ENCODE data around the gene NFKBIB.

NFKBIB gene

GRCh38 chr19:38907227-38907626 is 7.5 kb downstream of the NFKBIB start:
- Histone ChIP-seq H3K4me1 (ENCODE audit: control insufficient read depth, insufficient read depth, low read length, poor library complexity, severe bottlenecking) (no peaks in the 10 kb centered on the region), H3K9me3 (ENCODE audit: control insufficient read depth, low read length) (no peaks in the 10 kb centered on the region), H3K4me3 (ENCODE audit: extremely low read depth, insufficient read depth, low read length, poor library complexity, severe bottlenecking) (no peak overlapping the region), H3K36me3 (ENCODE audit: control insufficient read depth, insufficient read depth, low read length) (peaks cover 22% of the 10 kb centered on the region), H3K27ac (ENCODE audit: low read depth, low read length, severe bottlenecking) (no peak overlapping the region)
- 96% methylated on average over 27 to 29 of the region's 29 CpGs for WGBS, 2 experiments (ENCODE audit: insufficient coverage in 2 of 2)

- WGBS, 2 experiments (ENCODE audit: insufficient coverage in 2 of 2) = 97 to 100% methylated on average over 12 of the region's 12 CpGs
- Histone ChIP-seq H3K27ac (ENCODE audit: low read depth, low read length, severe bottlenecking) (no peak overlapping the region), H3K36me3 (ENCODE audit: control insufficient read depth, insufficient read depth, low read length) (peaks cover 22% of the 10 kb centered on the region), H3K4me3 (ENCODE audit: extremely low read depth, insufficient read depth, low read length, poor library complexity, severe bottlenecking) (no peak overlapping the region), H3K4me1 (ENCODE audit: control insufficient read depth, insufficient read depth, low read length, poor library complexity, severe bottlenecking) (no peaks in the 10 kb centered on the region), H3K9me3 (ENCODE audit: control insufficient read depth, low read length) (no peaks in the 10 kb centered on the region)
Observed at GRCh38 chr19:38907670-38908069, 7.9 kb downstream of the NFKBIB start.

GRCh38 chr19:38908911-38909310 is 9.1 kb downstream of the NFKBIB start:
- Histone ChIP-seq H3K4me1 (ENCODE audit: control insufficient read depth, insufficient read depth, low read length, poor library complexity, severe bottlenecking) (no peaks in the 10 kb centered on the region), H3K27ac (ENCODE audit: low read depth, low read length, severe bottlenecking) (no peak overlapping the region), H3K4me3 (ENCODE audit: extremely low read depth, insufficient read depth, low read length, poor library complexity, severe bottlenecking) (no peak overlapping the region), H3K36me3 (ENCODE audit: control insufficient read depth, insufficient read depth, low read length) (peaks cover 22% of the 10 kb centered on the region), H3K9me3 (ENCODE audit: control insufficient read depth, low read length) (no peaks in the 10 kb centered on the region)
- WGBS, 2 experiments (ENCODE audit: insufficient coverage in 2 of 2) = 81 to 92% methylated on average over 3 to 7 of the region's 10 CpGs

- Histone ChIP-seq H3K27ac (ENCODE audit: low read depth, low read length, severe bottlenecking) (no peak overlapping the region), H3K9me3 (ENCODE audit: control insufficient read depth, low read length) (no peaks in the 10 kb centered on the region), H3K4me1 (ENCODE audit: control insufficient read depth, insufficient read depth, low read length, poor library complexity, severe bottlenecking) (no peaks in the 10 kb centered on the region), H3K4me3 (ENCODE audit: extremely low read depth, insufficient read depth, low read length, poor library complexity, severe bottlenecking) (no peak overlapping the region), H3K36me3 (ENCODE audit: control insufficient read depth, insufficient read depth, low read length) (peaks cover 22% of the 10 kb centered on the region)
- WGBS, 2 experiments (ENCODE audit: insufficient coverage in 2 of 2) = 95 to 99% methylated on average over 3 to 7 of the region's 12 CpGs
Observed at GRCh38 chr19:38910488-38910887, 10.7 kb downstream of the NFKBIB start.

- Histone ChIP-seq H3K27ac (ENCODE audit: low read depth, low read length, severe bottlenecking) (no peak overlapping the region), H3K9me3 (ENCODE audit: control insufficient read depth, low read length) (no peaks in the 10 kb centered on the region), H3K4me3 (ENCODE audit: extremely low read depth, insufficient read depth, low read length, poor library complexity, severe bottlenecking) (no peak overlapping the region), H3K36me3 (ENCODE audit: control insufficient read depth, insufficient read depth, low read length) (peaks cover 14% of the 10 kb centered on the region), H3K4me1 (ENCODE audit: control insufficient read depth, insufficient read depth, low read length, poor library complexity, severe bottlenecking) (no peaks in the 10 kb centered on the region)
- WGBS, 2 experiments (ENCODE audit: insufficient coverage in 2 of 2) = 95 to 98% methylated on average over 4 to 7 of the region's 16 CpGs
Observed at GRCh38 chr19:38911388-38912001, 11.7 kb downstream of the NFKBIB start.

- no peak overlapping the region for H3K4me3 ChIP-seq (ENCODE audit: extremely low read depth, insufficient read depth, low read length, poor library complexity, severe bottlenecking)
- H3K27ac ChIP-seq (ENCODE audit: low read depth, low read length, severe bottlenecking) = no peak overlapping the region
- H3K9me3 ChIP-seq (ENCODE audit: control insufficient read depth, low read length) = no peaks in the 10 kb centered on the region
- H3K36me3 ChIP-seq (ENCODE audit: control insufficient read depth, insufficient read depth, low read length) = peaks cover under 1% of the 10 kb centered on the region
- H3K4me1 ChIP-seq (ENCODE audit: control insufficient read depth, insufficient read depth, low read length, poor library complexity, severe bottlenecking) = no peaks in the 10 kb centered on the region
- 87 to 93% methylated on average over 9 to 12 of the region's 12 CpGs for WGBS, 2 experiments (ENCODE audit: insufficient coverage in 2 of 2)
Observed at GRCh38 chr19:38912600-38913514, 13.1 kb downstream of the NFKBIB start.

- 87 to 96% methylated on average over 7 to 8 of the region's 8 CpGs for WGBS, 2 experiments (ENCODE audit: insufficient coverage in 2 of 2)
- H3K9me3 ChIP-seq (ENCODE audit: control insufficient read depth, low read length) = no peaks in the 10 kb centered on the region
- no peak overlapping the region for H3K27ac ChIP-seq (ENCODE audit: low read depth, low read length, severe bottlenecking)
Observed at GRCh38 chr19:38913958-38914357, 14.2 kb downstream of the NFKBIB start.

GRCh38 chr19:38915329-38916321 is 15.9 kb downstream of the NFKBIB start:
- H3K4me3 ChIP-seq (ENCODE audit: extremely low read depth, insufficient read depth, low read length, poor library complexity, severe bottlenecking) = no peak overlapping the region
- H3K4me1 ChIP-seq (ENCODE audit: control insufficient read depth, insufficient read depth, low read length, poor library complexity, severe bottlenecking) = no peaks in the 10 kb centered on the region
- H3K27ac ChIP-seq (ENCODE audit: low read depth, low read length, severe bottlenecking) = no peak overlapping the region
- H3K9me3 ChIP-seq (ENCODE audit: control insufficient read depth, low read length) = no peaks in the 10 kb centered on the region
- WGBS, 2 experiments (ENCODE audit: insufficient coverage in 2 of 2) = 94 to 96% methylated on average over 35 to 43 of the region's 44 CpGs
- H3K36me3 ChIP-seq (ENCODE audit: control insufficient read depth, insufficient read depth, low read length) = no peaks in the 10 kb centered on the region

More at GRCh38 chr19:38913958-38914357, 14.2 kb downstream of the NFKBIB start:
- Histone ChIP-seq H3K4me1 (ENCODE audit: control insufficient read depth, insufficient read depth, low read length, poor library complexity, severe bottlenecking) (no peaks in the 10 kb centered on the region), H3K4me3 (ENCODE audit: extremely low read depth, insufficient read depth, low read length, poor library complexity, severe bottlenecking) (no peak overlapping the region), H3K36me3 (ENCODE audit: control insufficient read depth, insufficient read depth, low read length) (no peaks in the 10 kb centered on the region)

GRCh38 chr19:38917516-38917915 is 17.7 kb downstream of the NFKBIB start:
- Histone ChIP-seq H3K27ac (ENCODE audit: low read depth, low read length, severe bottlenecking) (no peak overlapping the region), H3K36me3 (ENCODE audit: control insufficient read depth, insufficient read depth, low read length) (peaks cover 12% of the 10 kb centered on the region), H3K9me3 (ENCODE audit: control insufficient read depth, low read length) (no peaks in the 10 kb centered on the region), H3K4me1 (ENCODE audit: control insufficient read depth, insufficient read depth, low read length, poor library complexity, severe bottlenecking) (no peaks in the 10 kb centered on the region), H3K4me3 (ENCODE audit: extremely low read depth, insufficient read depth, low read length, poor library complexity, severe bottlenecking) (no peak overlapping the region)
- 94 to 98% methylated on average over 3 to 7 of the region's 9 CpGs for WGBS, 2 experiments (ENCODE audit: insufficient coverage in 2 of 2)

- H3K9me3 ChIP-seq (ENCODE audit: control insufficient read depth, low read length) = no peaks in the 10 kb centered on the region
- WGBS, 2 experiments (ENCODE audit: insufficient coverage in 2 of 2) = 93 to 94% methylated on average over 8 to 10 of the region's 13 CpGs
- H3K36me3 ChIP-seq (ENCODE audit: control insufficient read depth, insufficient read depth, low read length) = peaks cover 14% of the 10 kb centered on the region
- no peak overlapping the region for H3K27ac ChIP-seq (ENCODE audit: low read depth, low read length, severe bottlenecking)
- H3K4me3 ChIP-seq (ENCODE audit: extremely low read depth, insufficient read depth, low read length, poor library complexity, severe bottlenecking) = no peak overlapping the region
- H3K4me1 ChIP-seq (ENCODE audit: control insufficient read depth, insufficient read depth, low read length, poor library complexity, severe bottlenecking) = no peaks in the 10 kb centered on the region
Observed at GRCh38 chr19:38917921-38918491, 18.2 kb downstream of the NFKBIB start.

All from mesodermal cell (in vitro differentiated cells).